Transverse colon (tissue), 4 donors: ENCODE data around the gene CRYZ.

Experiments used
- POLR2A ChIP-seq: fragments of 450-650 bp; IDR thresholded peaks from one replicate; pipeline ENCODE4 v1.6.1; 2016; ENCODE audit warnings: antibody characterized with exemption, mild to moderate bottlenecking, moderate library complexity
- POLR2AphosphoS5 ChIP-seq, 3 donors: sonication (generic); formaldehyde crosslinking; IDR thresholded peaks; one replicate each; pipeline ENCODE4 v1.6.1; 2016; ENCODE audit warnings: antibody characterized with exemption in 3 of 3
- TF ChIP-seq, protein P1 (sequence below), 5 experiments: fragments of 200-600 bp in 3 of 5; fragments of 450-650 bp in 2 of 5; sonication (generic) in 3 of 5; IDR thresholded peaks; 1 replicate in 2 of 5; 2 replicates in 3 of 5; pipeline ENCODE4 v1.5.1; 2016 to 2017; ENCODE audit warnings: antibody characterized with exemption in 5 of 5, inconsistent platforms in 3 of 5, mild to moderate bottlenecking in 2 of 5, moderate library complexity in 1 of 5

DNA sequence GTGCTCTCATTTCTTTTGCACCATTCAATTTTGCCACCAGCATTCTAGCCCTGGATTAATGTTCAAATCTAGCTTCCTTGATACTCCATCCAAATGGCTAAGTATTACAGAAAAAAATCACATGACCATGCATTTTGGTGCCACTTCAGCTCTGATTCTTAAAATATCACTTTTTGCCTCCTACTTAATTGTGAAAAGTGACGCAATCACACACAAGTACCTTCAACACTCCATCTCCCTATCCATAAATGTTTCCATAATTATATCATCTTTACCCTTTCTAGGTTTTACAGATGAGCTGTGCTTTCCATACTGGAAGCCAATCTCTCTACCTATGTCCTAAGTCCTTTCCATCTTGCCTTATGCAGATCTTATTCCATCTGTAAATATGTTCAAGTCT is 16.0 kb downstream of the CRYZ start:
- TF ChIP-seq, protein P1, sequence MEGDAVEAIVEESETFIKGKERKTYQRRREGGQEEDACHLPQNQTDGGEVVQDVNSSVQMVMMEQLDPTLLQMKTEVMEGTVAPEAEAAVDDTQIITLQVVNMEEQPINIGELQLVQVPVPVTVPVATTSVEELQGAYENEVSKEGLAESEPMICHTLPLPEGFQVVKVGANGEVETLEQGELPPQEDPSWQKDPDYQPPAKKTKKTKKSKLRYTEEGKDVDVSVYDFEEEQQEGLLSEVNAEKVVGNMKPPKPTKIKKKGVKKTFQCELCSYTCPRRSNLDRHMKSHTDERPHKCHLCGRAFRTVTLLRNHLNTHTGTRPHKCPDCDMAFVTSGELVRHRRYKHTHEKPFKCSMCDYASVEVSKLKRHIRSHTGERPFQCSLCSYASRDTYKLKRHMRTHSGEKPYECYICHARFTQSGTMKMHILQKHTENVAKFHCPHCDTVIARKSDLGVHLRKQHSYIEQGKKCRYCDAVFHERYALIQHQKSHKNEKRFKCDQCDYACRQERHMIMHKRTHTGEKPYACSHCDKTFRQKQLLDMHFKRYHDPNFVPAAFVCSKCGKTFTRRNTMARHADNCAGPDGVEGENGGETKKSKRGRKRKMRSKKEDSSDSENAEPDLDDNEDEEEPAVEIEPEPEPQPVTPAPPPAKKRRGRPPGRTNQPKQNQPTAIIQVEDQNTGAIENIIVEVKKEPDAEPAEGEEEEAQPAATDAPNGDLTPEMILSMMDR (IDR thresholded peaks at IDR 0.05) = no peak
- TF ChIP-seq POLR2AphosphoS5 (IDR thresholded peaks at IDR 0.05) = no peak
- no peak for TF ChIP-seq POLR2A
